ENCODE data around the gene ADAMTS14. TPM values are rescaled to one million over a fixed set of nuclear protein-coding genes. Genes with fewer than 3 reads are reported as not detected.

Gene ADAMTS14
- total RNA-seq, 2 donors from 2014 or later: 0.33 TPM; not detected in 1

- no peak for TF ChIP-seq POLR2A (IDR thresholded peaks at IDR 0.05)
- TF ChIP-seq, protein P1, sequence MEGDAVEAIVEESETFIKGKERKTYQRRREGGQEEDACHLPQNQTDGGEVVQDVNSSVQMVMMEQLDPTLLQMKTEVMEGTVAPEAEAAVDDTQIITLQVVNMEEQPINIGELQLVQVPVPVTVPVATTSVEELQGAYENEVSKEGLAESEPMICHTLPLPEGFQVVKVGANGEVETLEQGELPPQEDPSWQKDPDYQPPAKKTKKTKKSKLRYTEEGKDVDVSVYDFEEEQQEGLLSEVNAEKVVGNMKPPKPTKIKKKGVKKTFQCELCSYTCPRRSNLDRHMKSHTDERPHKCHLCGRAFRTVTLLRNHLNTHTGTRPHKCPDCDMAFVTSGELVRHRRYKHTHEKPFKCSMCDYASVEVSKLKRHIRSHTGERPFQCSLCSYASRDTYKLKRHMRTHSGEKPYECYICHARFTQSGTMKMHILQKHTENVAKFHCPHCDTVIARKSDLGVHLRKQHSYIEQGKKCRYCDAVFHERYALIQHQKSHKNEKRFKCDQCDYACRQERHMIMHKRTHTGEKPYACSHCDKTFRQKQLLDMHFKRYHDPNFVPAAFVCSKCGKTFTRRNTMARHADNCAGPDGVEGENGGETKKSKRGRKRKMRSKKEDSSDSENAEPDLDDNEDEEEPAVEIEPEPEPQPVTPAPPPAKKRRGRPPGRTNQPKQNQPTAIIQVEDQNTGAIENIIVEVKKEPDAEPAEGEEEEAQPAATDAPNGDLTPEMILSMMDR (IDR thresholded peaks at IDR 0.05): no peak
- no peaks in the 10 kb centered on the region for H3K4me1 ChIP-seq
- ATAC-seq (no peak), DNase-seq (no peak)
- intact Hi-C loops (cut with DNase I): no loop called here
- WGBS, 2 donors: 86 to 98% methylated on average over 10 of the region's 10 CpGs
- no peaks in the 10 kb centered on the region for H3K27me3 ChIP-seq
- no peaks in the 10 kb centered on the region for H3K9me3 ChIP-seq
- H3K27ac ChIP-seq: no peak overlapping the region
- no peak overlapping the region for H3K4me3 ChIP-seq
- H3K36me3 ChIP-seq (replicated peaks in 1 of 2; ENCODE audit: insufficient read depth in 1 of 2, low read depth in 2 of 2): no peaks in the 10 kb centered on the region
Measured at GRCh38 chr10:70748801-70749573, 76.7 kb downstream of the ADAMTS14 start.

- H3K36me3 ChIP-seq (replicated peaks in 1 of 2; ENCODE audit: insufficient read depth in 1 of 2, low read depth in 2 of 2): no peaks in the 10 kb centered on the region
- DNase-seq (no peak), ATAC-seq (no peak)
- H3K4me1 ChIP-seq: no peaks in the 10 kb centered on the region
- H3K4me3 ChIP-seq: no peak overlapping the region
- 89 to 93% methylated on average over 6 to 9 of the region's 10 CpGs for WGBS, 2 donors
- intact Hi-C loops (cut with DNase I): loop anchor here (10.0 kb wide), 1 partner anchor 275 kb away; the partner anchor contains the start of gene PALD1
- TF ChIP-seq POLR2A (IDR thresholded peaks at IDR 0.05): no peak
- TF ChIP-seq, protein P1 (IDR thresholded peaks at IDR 0.05): no peak
- H3K27me3 ChIP-seq: no peaks in the 10 kb centered on the region
- no peak overlapping the region for H3K27ac ChIP-seq
- H3K9me3 ChIP-seq: no peaks in the 10 kb centered on the region
Measured at GRCh38 chr10:70749756-70750155, 77.5 kb downstream of the ADAMTS14 start.

DNA sequence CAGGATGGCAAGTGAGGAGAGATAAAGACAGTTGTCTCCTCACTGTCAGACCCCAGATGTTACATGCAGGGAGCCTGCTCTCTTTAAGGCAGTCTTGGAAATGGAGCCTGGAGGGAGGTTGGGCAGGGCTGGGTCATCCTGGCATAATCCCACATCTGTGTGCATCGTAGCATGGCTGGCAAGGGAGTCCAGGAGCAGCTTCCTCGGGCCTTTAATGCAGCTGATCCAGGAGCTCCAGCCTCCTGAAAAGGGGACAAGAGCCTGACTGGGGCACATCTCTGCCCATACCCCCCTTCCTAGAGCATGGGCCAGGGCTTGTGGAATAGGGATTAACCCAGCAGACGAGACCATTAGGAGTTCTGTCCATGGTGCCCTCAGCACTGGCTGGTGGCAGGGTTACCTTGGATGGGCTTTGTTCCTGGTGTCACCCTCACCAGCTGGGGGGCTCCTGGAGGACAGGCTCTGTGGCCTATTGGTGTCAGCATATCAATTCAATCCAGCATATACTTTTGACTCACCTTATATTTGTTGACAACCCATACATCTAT, 77.9 kb downstream of the ADAMTS14 start:
- TF ChIP-seq, protein P1 (IDR thresholded peaks at IDR 0.05): no peak
- no peak for TF ChIP-seq POLR2A (IDR thresholded peaks at IDR 0.05)
- no peaks in the 10 kb centered on the region for H3K27me3 ChIP-seq
- H3K9me3 ChIP-seq: no peaks in the 10 kb centered on the region
- DNase-seq (no peak), ATAC-seq (no peak)
- H3K4me1 ChIP-seq: no peaks in the 10 kb centered on the region
- no peaks in the 10 kb centered on the region for H3K36me3 ChIP-seq (replicated peaks in 1 of 2; ENCODE audit: insufficient read depth in 1 of 2, low read depth in 2 of 2)
- intact Hi-C loops (cut with DNase I): loop anchor here (10.0 kb wide), 1 partner anchor 275 kb away; the partner anchor contains the start of gene PALD1
- H3K4me3 ChIP-seq: no peak overlapping the region
- no peak overlapping the region for H3K27ac ChIP-seq
- WGBS, 2 donors: 56% methylated on average over 3 of the region's 3 CpGs; no CpG with 5 or more reads in 1 of the 2 donors

GRCh38 chr10:70751356-70751755, 79.0 kb downstream of the ADAMTS14 start:
- Histone ChIP-seq H3K36me3 (replicated peaks in 1 of 2; ENCODE audit: insufficient read depth in 1 of 2, low read depth in 2 of 2) (no peaks in the 10 kb centered on the region), H3K4me1 (no peaks in the 10 kb centered on the region), H3K9me3 (no peaks in the 10 kb centered on the region), H3K27me3 (no peaks in the 10 kb centered on the region), H3K27ac (no peak overlapping the region), H3K4me3 (no peak overlapping the region)
- WGBS, 2 donors: 90 to 99% methylated on average over 7 to 9 of the region's 9 CpGs
- DNase-seq (no peak), ATAC-seq (no peak)
- TF ChIP-seq, protein P1 (IDR thresholded peaks at IDR 0.05): no peak
- TF ChIP-seq POLR2A (IDR thresholded peaks at IDR 0.05): no peak
- intact Hi-C loops (cut with DNase I): loop anchor here (10.0 kb wide), 1 partner anchor 277 kb away; the partner anchor contains the start of gene PALD1

All from body of pancreas (tissue), 4 donors.